Measurements from ENCODE around the gene AJAP1. TPM values are rescaled to one million over a fixed set of nuclear protein-coding genes. Genes with fewer than 3 reads are reported as not detected.

AJAP1 gene
- total and polyA plus RNA-seq, 2 experiments from 2014 or later: not detected

- no peak for TF ChIP-seq ZNF462 (CRISPR knock-in tag; IDR thresholded peaks at IDR 0.05)
- no peak for TF ChIP-seq STAT1 (IDR thresholded peaks at IDR 0.05; ENCODE audit: unreplicated experiment)
- TF ChIP-seq REST (IDR thresholded peaks at IDR 0.05; ENCODE audit: unreplicated experiment): no peak
- TF ChIP-seq POLR2AphosphoS5 (IDR thresholded peaks at IDR 0.05; ENCODE audit: low read depth): no peak
- TF ChIP-seq ETS1 (IDR thresholded peaks at IDR 0.05): no peak
- TF ChIP-seq ZNF114 (CRISPR knock-in tag; IDR thresholded peaks at IDR 0.05): no peak
- TF ChIP-seq ZNF331 (CRISPR knock-in tag; IDR thresholded peaks at IDR 0.05; ENCODE audit: low read depth): no peak
- no peak for TF ChIP-seq NANOG (IDR thresholded peaks at IDR 0.05; ENCODE audit: borderline replicate concordance)
Measured at GRCh38 chr1:4615501-4615900, 38.9 kb upstream of the AJAP1 start (continued).

All from GM23338 (cell line).